ACC112 (cell line): ENCODE data around the gene FBXW11.
A peak's percentile ranks its signal among the peaks of the same experiment; 100 is the strongest.

Source experiments
- H2AFZ ChIP-seq: fragments of 200-600 bp; sonication (generic); one replicate; pipeline ENCODE4 v1.6.0; 2017; ENCODE audit warnings: antibody characterized with exemption, low read length; ENCODE audit not compliant: unreplicated experiment
- H3K27ac ChIP-seq: fragments of 200-600 bp; sonication (generic); 2 replicates; pipeline ENCODE4 v1.5.1; 2014; ENCODE audit warnings: low read depth, mild to moderate bottlenecking, antibody characterized with exemption, low read length, moderate library complexity
- H3K27me3 ChIP-seq: fragments of 200-600 bp; sonication (generic); 2 replicates; pipeline ENCODE4 v1.6.1; 2014; ENCODE audit warnings: mild to moderate bottlenecking, antibody characterized with exemption, low read length, moderate library complexity, mixed read lengths; ENCODE audit not compliant: insufficient read depth
- H3K36me3 ChIP-seq: fragments of 200-600 bp; sonication (generic); 2 replicates; pipeline ENCODE4 v1.6.1; 2016; ENCODE audit warnings: mild to moderate bottlenecking, antibody characterized with exemption, low read length, moderate library complexity, mixed read lengths; ENCODE audit not compliant: insufficient read depth
- H3K4me1 ChIP-seq: fragments of 200-600 bp; sonication (generic); one replicate; pipeline ENCODE4 v1.6.1; 2016; ENCODE audit warnings: low read length, mixed read lengths; ENCODE audit not compliant: insufficient read depth, unreplicated experiment, control insufficient read depth
- H3K4me3 ChIP-seq: fragments of 200-600 bp; sonication (generic); 2 replicates; pipeline ENCODE4 v1.5.1; 2014; ENCODE audit warnings: mild to moderate bottlenecking, low read depth, low read length
- H3K79me2 ChIP-seq: fragments of 200-600 bp; sonication (generic); one replicate; pipeline ENCODE4 v1.6.0; 2016; ENCODE audit warnings: low read length; ENCODE audit not compliant: control insufficient read depth, unreplicated experiment, insufficient read depth

FBXW11 gene

GRCh38 chr5:171868236-171868635, 138.2 kb downstream of the FBXW11 start:
- peaks cover 5% of the 10 kb centered on the region for H3K79me2 ChIP-seq
- no peaks in the 10 kb centered on the region for H3K27me3 ChIP-seq
- peak overlapping the region; percentile 82 for H3K27ac ChIP-seq
- H3K36me3 ChIP-seq, result peaks cover 9% of the 10 kb centered on the region; the same call in 1 of the 2 replicates
- H3K4me1 ChIP-seq, result peaks cover 44% of the 10 kb centered on the region
- no peak overlapping the region for H2AFZ ChIP-seq
- H3K4me3 ChIP-seq, result no peak overlapping the region

GRCh38 chr5:171867786-171868185, 138.7 kb downstream of the FBXW11 start:
- no peak overlapping the region for H3K4me3 ChIP-seq

GRCh38 chr5:171865471-171865870, 141.0 kb downstream of the FBXW11 start:
- Histone ChIP-seq H3K79me2 (peaks cover 5% of the 10 kb centered on the region), H3K36me3 (peaks cover 9% of the 10 kb centered on the region; the same call in 1 of the 2 replicates), H3K4me1 (peaks cover 39% of the 10 kb centered on the region), H2AFZ (no peak overlapping the region), H3K4me3 (no peak overlapping the region), H3K27ac (no peak overlapping the region), H3K27me3 (no peaks in the 10 kb centered on the region)

More at GRCh38 chr5:171867786-171868185, 138.7 kb downstream of the FBXW11 start:
- H3K79me2 ChIP-seq, result peaks cover 5% of the 10 kb centered on the region
- peaks cover 43% of the 10 kb centered on the region for H3K4me1 ChIP-seq
- H3K27ac ChIP-seq, result peak overlapping the region; percentile 82
- no peaks in the 10 kb centered on the region for H3K27me3 ChIP-seq
- peaks cover 9% of the 10 kb centered on the region; the same call in 1 of the 2 replicates for H3K36me3 ChIP-seq
- no peak overlapping the region for H2AFZ ChIP-seq

- peak overlapping the region; percentile 33 for H3K4me3 ChIP-seq
- no peaks in the 10 kb centered on the region for H3K27me3 ChIP-seq
- H3K79me2 ChIP-seq, result peaks cover 5% of the 10 kb centered on the region
- peak overlapping the region; percentile 92 for H3K27ac ChIP-seq
- peaks cover 4% of the 10 kb centered on the region; the same call in 1 of the 2 replicates for H3K36me3 ChIP-seq
- H3K4me1 ChIP-seq, result peaks cover 39% of the 10 kb centered on the region
- no peak overlapping the region for H2AFZ ChIP-seq
Measured at GRCh38 chr5:171863935-171864334, 142.5 kb downstream of the FBXW11 start.

- H3K36me3 ChIP-seq, result no peaks in the 10 kb centered on the region
Measured at GRCh38 chr5:171862624-171863023, 143.8 kb downstream of the FBXW11 start.

GRCh38 chr5:171861381-171861780, 145.1 kb downstream of the FBXW11 start:
- H3K27me3 ChIP-seq, result no peaks in the 10 kb centered on the region

More at GRCh38 chr5:171862624-171863023, 143.8 kb downstream of the FBXW11 start:
- Histone ChIP-seq H3K4me1 (peaks cover 30% of the 10 kb centered on the region), H2AFZ (no peak overlapping the region), H3K79me2 (peaks cover 5% of the 10 kb centered on the region), H3K4me3 (no peak overlapping the region), H3K27ac (no peak overlapping the region), H3K27me3 (no peaks in the 10 kb centered on the region)

GRCh38 chr5:171858303-171858702, 148.1 kb downstream of the FBXW11 start:
- Histone ChIP-seq H3K36me3 (no peaks in the 10 kb centered on the region), H3K4me3 (no peak overlapping the region), H2AFZ (no peak overlapping the region), H3K27me3 (no peaks in the 10 kb centered on the region), H3K4me1 (peaks cover 4% of the 10 kb centered on the region), H3K79me2 (no peaks in the 10 kb centered on the region), H3K27ac (no peak overlapping the region)

More at GRCh38 chr5:171861381-171861780, 145.1 kb downstream of the FBXW11 start:
- Histone ChIP-seq H3K36me3 (no peaks in the 10 kb centered on the region), H3K79me2 (no peaks in the 10 kb centered on the region), H2AFZ (no peak overlapping the region), H3K4me3 (no peak overlapping the region), H3K27ac (no peak overlapping the region), H3K4me1 (peaks cover 20% of the 10 kb centered on the region)

- no peaks in the 10 kb centered on the region for H3K27me3 ChIP-seq
- no peak overlapping the region for H2AFZ ChIP-seq
- H3K36me3 ChIP-seq, result no peaks in the 10 kb centered on the region
- H3K79me2 ChIP-seq, result no peaks in the 10 kb centered on the region
- no peak overlapping the region for H3K27ac ChIP-seq
- H3K4me1 ChIP-seq, result no peaks in the 10 kb centered on the region
- no peak overlapping the region for H3K4me3 ChIP-seq
Measured at GRCh38 chr5:171857489-171857876, 149.0 kb downstream of the FBXW11 start.

- no peaks in the 10 kb centered on the region for H3K27me3 ChIP-seq
- no peak overlapping the region for H3K27ac ChIP-seq
- no peaks in the 10 kb centered on the region for H3K4me1 ChIP-seq
- no peaks in the 10 kb centered on the region for H3K79me2 ChIP-seq
- H3K4me3 ChIP-seq, result no peak overlapping the region
- H2AFZ ChIP-seq, result no peak overlapping the region
- H3K36me3 ChIP-seq, result no peaks in the 10 kb centered on the region
Measured at GRCh38 chr5:171855798-171856763, 150.4 kb downstream of the FBXW11 start.

- H3K4me3 ChIP-seq, result no peak overlapping the region
- H3K27me3 ChIP-seq, result no peaks in the 10 kb centered on the region
- no peaks in the 10 kb centered on the region for H3K36me3 ChIP-seq
- H3K79me2 ChIP-seq, result no peaks in the 10 kb centered on the region
- H3K4me1 ChIP-seq, result no peaks in the 10 kb centered on the region
- no peak overlapping the region for H3K27ac ChIP-seq
- H2AFZ ChIP-seq, result no peak overlapping the region
Measured at GRCh38 chr5:171855265-171855664, 151.2 kb downstream of the FBXW11 start.

GRCh38 chr5:171852255-171852681, 154.2 kb downstream of the FBXW11 start:
- H3K27me3 ChIP-seq, result no peaks in the 10 kb centered on the region
- no peaks in the 10 kb centered on the region for H3K36me3 ChIP-seq
- H2AFZ ChIP-seq, result no peak overlapping the region
- no peak overlapping the region for H3K4me3 ChIP-seq
- no peaks in the 10 kb centered on the region for H3K4me1 ChIP-seq
- no peak overlapping the region for H3K27ac ChIP-seq
- H3K79me2 ChIP-seq, result no peaks in the 10 kb centered on the region
